HG02623 (cell line): ENCODE measurements around the gene CRISPLD2.

Experiments used
- ATAC-seq: cut with Tn5 transposase; IDR thresholded peaks from one replicate; pipeline ENCODE4 v1.9.1; 2021; ENCODE audit warnings: moderate library complexity; ENCODE audit not compliant: unreplicated experiment

Gene CRISPLD2

GRCh38 chr16:84838383-84838948 is 18.7 kb downstream of the CRISPLD2 start:
- no peak for ATAC-seq

- ATAC-seq = no peak
Measured at GRCh38 chr16:84839054-84839453, 19.3 kb downstream of the CRISPLD2 start.

GRCh38 chr16:84839956-84840355 is 20.2 kb downstream of the CRISPLD2 start:
- no peak for ATAC-seq

- ATAC-seq = no peak
Measured at GRCh38 chr16:84840687-84841627, 21.2 kb downstream of the CRISPLD2 start.

- ATAC-seq = no peak
Measured at GRCh38 chr16:84841787-84842300, 22.1 kb downstream of the CRISPLD2 start.

GRCh38 chr16:84842516-84843148 is 22.8 kb downstream of the CRISPLD2 start:
- no peak for ATAC-seq

GRCh38 chr16:84843149-84844048 is 23.6 kb downstream of the CRISPLD2 start:
- no peak for ATAC-seq

- no peak for ATAC-seq
Measured at GRCh38 chr16:84844049-84844350, 24.2 kb downstream of the CRISPLD2 start.

- ATAC-seq = no peak
Measured at GRCh38 chr16:84844559-84845495, 25.0 kb downstream of the CRISPLD2 start.

- no peak for ATAC-seq
Measured at GRCh38 chr16:84845496-84846002, 25.8 kb downstream of the CRISPLD2 start.

GRCh38 chr16:84847564-84848355 is 28.0 kb downstream of the CRISPLD2 start:
- no peak for ATAC-seq

- no peak for ATAC-seq
Measured at GRCh38 chr16:84848986-84849634, 29.3 kb downstream of the CRISPLD2 start.

- ATAC-seq = no peak
Measured at GRCh38 chr16:84849751-84850150, 30.0 kb downstream of the CRISPLD2 start.

- ATAC-seq = no peak
Measured at GRCh38 chr16:84850714-84851113, 30.9 kb downstream of the CRISPLD2 start.

GRCh38 chr16:84851192-84852127 is 31.7 kb downstream of the CRISPLD2 start:
- no peak for ATAC-seq

GRCh38 chr16:84853534-84853933 is 33.7 kb downstream of the CRISPLD2 start:
- no peak for ATAC-seq

- ATAC-seq = no peak
Measured at GRCh38 chr16:84854759-84855158, 35.0 kb downstream of the CRISPLD2 start.
